ENCODE data around the gene ZG16.
A peak's percentile ranks its signal among the peaks of the same experiment; 100 is the strongest.

The ZG16 gene

GRCh38 chr16:29806641-29807425 lies 28.8 kb downstream of the ZG16 start:
- peaks cover 6 to 17% of the 10 kb centered on the region in 2 donors for H3K36me3 ChIP-seq (ENCODE audit: control insufficient read depth in 1 of 2, insufficient read depth in 2 of 2, low read length in 2 of 2)
- H3K27me3 ChIP-seq (ENCODE audit: low read depth, low read length), result no peaks in the 10 kb centered on the region
- H3K27ac ChIP-seq (ENCODE audit: low read length), result peak overlapping the region; percentile 91
- peaks cover 31 to 47% of the 10 kb centered on the region in 2 donors for H3K4me1 ChIP-seq (ENCODE audit: control insufficient read depth in 1 of 2, insufficient read depth in 2 of 2, low read length in 2 of 2)
- H3K9me3 ChIP-seq (ENCODE audit: control insufficient read depth in 1 of 2, low read length in 2 of 2), result no peaks in the 10 kb centered on the region
- peak overlapping the region; percentile 64 to 80 for H3K4me3 ChIP-seq (ENCODE audit: low read depth in 1 of 2, low read length in 2 of 2)

- peak overlapping the region; percentile 91 for H3K27ac ChIP-seq (ENCODE audit: low read length)
- peaks cover 31 to 53% of the 10 kb centered on the region in 2 donors for H3K4me1 ChIP-seq (ENCODE audit: control insufficient read depth in 1 of 2, insufficient read depth in 2 of 2, low read length in 2 of 2)
- peaks cover 6 to 17% of the 10 kb centered on the region in 2 donors for H3K36me3 ChIP-seq (ENCODE audit: control insufficient read depth in 1 of 2, insufficient read depth in 2 of 2, low read length in 2 of 2)
- H3K9me3 ChIP-seq (ENCODE audit: control insufficient read depth in 1 of 2, low read length in 2 of 2), result no peaks in the 10 kb centered on the region
- peak overlapping the region; percentile 64 to 80 for H3K4me3 ChIP-seq (ENCODE audit: low read depth in 1 of 2, low read length in 2 of 2)
- H3K27me3 ChIP-seq (ENCODE audit: low read depth, low read length), result no peaks in the 10 kb centered on the region
These were observed 29.6 kb downstream of the ZG16 start for GRCh38 chr16:29807426-29808218.

GRCh38 chr16:29808219-29808900 lies 30.3 kb downstream of the ZG16 start:
- peaks cover 6 to 17% of the 10 kb centered on the region in 2 donors for H3K36me3 ChIP-seq (ENCODE audit: control insufficient read depth in 1 of 2, insufficient read depth in 2 of 2, low read length in 2 of 2)
- no peaks in the 10 kb centered on the region for H3K27me3 ChIP-seq (ENCODE audit: low read depth, low read length)
- peak overlapping the region; percentile 64 to 80 for H3K4me3 ChIP-seq (ENCODE audit: low read depth in 1 of 2, low read length in 2 of 2)
- H3K9me3 ChIP-seq (ENCODE audit: control insufficient read depth in 1 of 2, low read length in 2 of 2), result no peaks in the 10 kb centered on the region
- H3K4me1 ChIP-seq (ENCODE audit: control insufficient read depth in 1 of 2, insufficient read depth in 2 of 2, low read length in 2 of 2), result peaks cover 31 to 61% of the 10 kb centered on the region in 2 donors
- H3K27ac ChIP-seq (ENCODE audit: low read length), result peak overlapping the region; percentile 91

GRCh38 chr16:29809031-29809747 lies 31.1 kb downstream of the ZG16 start:
- H3K4me3 ChIP-seq (ENCODE audit: low read depth in 1 of 2, low read length in 2 of 2), result peak overlapping the region; percentile 64 to 80
- no peaks in the 10 kb centered on the region for H3K9me3 ChIP-seq (ENCODE audit: control insufficient read depth in 1 of 2, low read length in 2 of 2)
- H3K4me1 ChIP-seq (ENCODE audit: control insufficient read depth in 1 of 2, insufficient read depth in 2 of 2, low read length in 2 of 2), result peaks cover 26 to 65% of the 10 kb centered on the region in 2 donors
- H3K27me3 ChIP-seq (ENCODE audit: low read depth, low read length), result no peaks in the 10 kb centered on the region
- peak overlapping the region; percentile 91 for H3K27ac ChIP-seq (ENCODE audit: low read length)
- peaks cover 6 to 17% of the 10 kb centered on the region in 2 donors for H3K36me3 ChIP-seq (ENCODE audit: control insufficient read depth in 1 of 2, insufficient read depth in 2 of 2, low read length in 2 of 2)

- H3K4me1 ChIP-seq (ENCODE audit: control insufficient read depth in 1 of 2, insufficient read depth in 2 of 2, low read length in 2 of 2), result peaks cover 22 to 69% of the 10 kb centered on the region in 2 donors
- no peak overlapping the region for H3K4me3 ChIP-seq (ENCODE audit: low read depth in 1 of 2, low read length in 2 of 2)
- peaks cover 6 to 15% of the 10 kb centered on the region in 2 donors for H3K36me3 ChIP-seq (ENCODE audit: control insufficient read depth in 1 of 2, insufficient read depth in 2 of 2, low read length in 2 of 2)
- no peaks in the 10 kb centered on the region for H3K27me3 ChIP-seq (ENCODE audit: low read depth, low read length)
- no peak overlapping the region for H3K27ac ChIP-seq (ENCODE audit: low read length)
- no peaks in the 10 kb centered on the region for H3K9me3 ChIP-seq (ENCODE audit: control insufficient read depth in 1 of 2, low read length in 2 of 2)
These were observed 32.0 kb downstream of the ZG16 start for GRCh38 chr16:29809850-29810698.

GRCh38 chr16:29810699-29811169 lies 32.7 kb downstream of the ZG16 start:
- H3K4me3 ChIP-seq (ENCODE audit: low read depth in 1 of 2, low read length in 2 of 2), result peak overlapping the region; percentile 69 to 77
- H3K4me1 ChIP-seq (ENCODE audit: control insufficient read depth in 1 of 2, insufficient read depth in 2 of 2, low read length in 2 of 2), result peaks cover 25 to 73% of the 10 kb centered on the region in 2 donors
- H3K27ac ChIP-seq (ENCODE audit: low read length), result peak overlapping the region; percentile 67
- H3K36me3 ChIP-seq (ENCODE audit: control insufficient read depth in 1 of 2, insufficient read depth in 2 of 2, low read length in 2 of 2), result peaks cover 6 to 13% of the 10 kb centered on the region in 2 donors
- no peaks in the 10 kb centered on the region for H3K27me3 ChIP-seq (ENCODE audit: low read depth, low read length)
- H3K9me3 ChIP-seq (ENCODE audit: control insufficient read depth in 1 of 2, low read length in 2 of 2), result no peaks in the 10 kb centered on the region

GRCh38 chr16:29811170-29811895 lies 33.3 kb downstream of the ZG16 start:
- peak overlapping the region; percentile 67 for H3K27ac ChIP-seq (ENCODE audit: low read length)
- H3K9me3 ChIP-seq (ENCODE audit: control insufficient read depth in 1 of 2, low read length in 2 of 2), result no peaks in the 10 kb centered on the region
- H3K4me3 ChIP-seq (ENCODE audit: low read depth in 1 of 2, low read length in 2 of 2), result peak overlapping the region; percentile 69 to 77
- H3K36me3 ChIP-seq (ENCODE audit: control insufficient read depth in 1 of 2, insufficient read depth in 2 of 2, low read length in 2 of 2), result peaks cover 6 to 13% of the 10 kb centered on the region in 2 donors
- H3K27me3 ChIP-seq (ENCODE audit: low read depth, low read length), result no peaks in the 10 kb centered on the region
- H3K4me1 ChIP-seq (ENCODE audit: control insufficient read depth in 1 of 2, insufficient read depth in 2 of 2, low read length in 2 of 2), result peaks cover 25 to 74% of the 10 kb centered on the region in 2 donors

- Histone ChIP-seq H3K27ac (ENCODE audit: low read length) (peak within 1 kb of the TSS; percentile 67), H3K27me3 (ENCODE audit: low read depth, low read length) (no peaks in the 10 kb centered on the region), H3K9me3 (ENCODE audit: control insufficient read depth in 1 of 2, low read length in 2 of 2) (no peaks in the 10 kb centered on the region), H3K4me3 (ENCODE audit: low read depth in 1 of 2, low read length in 2 of 2) (peak within 1 kb of the TSS; percentile 69 to 77), H3K36me3 (ENCODE audit: control insufficient read depth in 1 of 2, insufficient read depth in 2 of 2, low read length in 2 of 2) (peaks cover 6 to 13% of the 10 kb centered on the region in 2 donors), H3K4me1 (ENCODE audit: control insufficient read depth in 1 of 2, insufficient read depth in 2 of 2, low read length in 2 of 2) (peaks cover 25 to 82% of the 10 kb centered on the region in 2 donors)
These were observed 34.0 kb downstream of the ZG16 start, which contains the start of gene PRRT2 for GRCh38 chr16:29811896-29812665. Gene PRRT2 (plus strand): TSS chr16:29812193. CDS start chr16:29813055, 862 bp downstream.
